C4-2B (cell line): Measurements from ENCODE around the gene BIN1.

ENCODE experiments used
- CTCF ChIP-seq: fragments of 450-650 bp; conservative IDR thresholded peaks from 2 replicates; pipeline ENCODE4 v1.5.1; 2017; ENCODE audit warnings: mild to moderate bottlenecking
- ZFX ChIP-seq: fragments of 450-650 bp; IDR thresholded peaks from 2 replicates; pipeline ENCODE4 v1.6.1; 2017

- TF ChIP-seq CTCF (no peak), ZFX (no peak)
These were observed 94.7 kb downstream of the BIN1 start for GRCh38 chr2:127012215-127012614.
